Brain microvascular endothelial cell (primary cell): ENCODE data around the gene WDR75.
A peak's percentile ranks its signal among the peaks of the same experiment; 100 is the strongest.
"Not testable (repeated sequence)": the region's sequence is repeated elsewhere in the genome, so short reads cannot be mapped to it uniquely, and the experiment has no call there.

Source experiments
- DNase-seq: peaks from one replicate; pipeline ENCODE4 v3.0.0-alpha.2; 2020
- H3K27ac ChIP-seq: fragments of 250-450 bp; sonication (Bioruptor Pico); 2 replicates; pipeline ENCODE4 v1.5.1; 2020; ENCODE audit warnings: mild to moderate bottlenecking, moderate library complexity
- H3K27me3 ChIP-seq: fragments of 250-450 bp; sonication (Bioruptor Pico); replicated peaks from 2 replicates; pipeline ENCODE4 v1.5.1; 2020; ENCODE audit warnings: mild to moderate bottlenecking
- H3K36me3 ChIP-seq: fragments of 250-450 bp; sonication (Bioruptor Pico); replicated peaks from 2 replicates; pipeline ENCODE4 v1.5.1; 2020; ENCODE audit warnings: mild to moderate bottlenecking
- H3K4me3 ChIP-seq: 2 replicates; pipeline ENCODE4 v1.5.1; 2011; ENCODE audit warnings: low read depth, mild to moderate bottlenecking, control low read depth, low read length, moderate library complexity
- CTCF ChIP-seq: IDR thresholded peaks from 2 replicates; pipeline ENCODE4 v1.5.1; 2011; ENCODE audit warnings: low read depth, mild to moderate bottlenecking, moderate library complexity, low read length, control low read depth, inconsistent platforms; ENCODE audit errors: missing control alignments
- in situ Hi-C: cut with HindIII; loops from 2 replicates; pipeline ENCODE4 v1.10.0; 2017; ENCODE audit warnings: low sequenced_read_pairs, low pct_ligation_motif_present

Gene WDR75

GRCh38 chr2:189427872-189428271 is 13.4 kb upstream of the WDR75 start:
- Histone ChIP-seq H3K27ac (no peak overlapping the region), H3K4me3 (no peak overlapping the region), H3K36me3 (no peaks in the 10 kb centered on the region), H3K27me3 (no peaks in the 10 kb centered on the region)
- in situ Hi-C loops, result no loop called here
- DNase-seq, result no peak
- no peak for TF ChIP-seq CTCF

GRCh38 chr2:189430448-189430847 is 10.8 kb upstream of the WDR75 start:
- H3K27ac ChIP-seq, in situ Hi-C loops, DNase-seq, H3K27me3 ChIP-seq, H3K36me3 ChIP-seq, H3K4me3 ChIP-seq: not testable (repeated sequence)

- in situ Hi-C loops, result not testable (repeated sequence)
Measured at GRCh38 chr2:189435803-189436202, 5.5 kb upstream of the WDR75 start.

GRCh38 chr2:189437926-189438325 is 3.3 kb upstream of the WDR75 start:
- Histone ChIP-seq H3K36me3 (no peaks in the 10 kb centered on the region), H3K27me3 (no peaks in the 10 kb centered on the region), H3K4me3 (no peak overlapping the region), H3K27ac (no peak overlapping the region)
- DNase-seq, result no peak
- TF ChIP-seq CTCF, result no peak
- in situ Hi-C loops, result no loop called here

More at GRCh38 chr2:189435803-189436202, 5.5 kb upstream of the WDR75 start:
- H3K36me3 ChIP-seq, H3K27me3 ChIP-seq, DNase-seq, H3K4me3 ChIP-seq, H3K27ac ChIP-seq: not testable (repeated sequence)

- no peak overlapping the region for H3K4me3 ChIP-seq
- H3K27me3 ChIP-seq, result no peaks in the 10 kb centered on the region
- in situ Hi-C loops, result no loop called here
- peak; percentile 36 for TF ChIP-seq CTCF
- no peaks in the 10 kb centered on the region for H3K36me3 ChIP-seq
- DNase-seq, result no peak
- H3K27ac ChIP-seq, result no peak overlapping the region
Measured at GRCh38 chr2:189439342-189439741, 1.9 kb upstream of the WDR75 start.

- in situ Hi-C loops, result no loop called here
Measured at GRCh38 chr2:189440644-189440946, 679 bp upstream of the WDR75 start.

More at GRCh38 chr2:189440644-189440946, 679 bp upstream of the WDR75 start:
- Histone ChIP-seq H3K27me3 (no peaks in the 10 kb centered on the region), H3K27ac (peak overlapping the region; percentile 76), H3K36me3 (no peaks in the 10 kb centered on the region), H3K4me3 (peak overlapping the region; percentile 87)
- TF ChIP-seq CTCF, result no peak
- no peak for DNase-seq
